GM21360 (cell line): ENCODE data around the gene DUSP9.

ENCODE experiments used
- ATAC-seq: cut with Tn5 transposase; IDR thresholded peaks from one replicate; pipeline ENCODE4 v1.9.1; 2021; ENCODE audit warnings: mild to moderate bottlenecking, moderate library complexity; ENCODE audit not compliant: unreplicated experiment

Gene DUSP9

DNA sequence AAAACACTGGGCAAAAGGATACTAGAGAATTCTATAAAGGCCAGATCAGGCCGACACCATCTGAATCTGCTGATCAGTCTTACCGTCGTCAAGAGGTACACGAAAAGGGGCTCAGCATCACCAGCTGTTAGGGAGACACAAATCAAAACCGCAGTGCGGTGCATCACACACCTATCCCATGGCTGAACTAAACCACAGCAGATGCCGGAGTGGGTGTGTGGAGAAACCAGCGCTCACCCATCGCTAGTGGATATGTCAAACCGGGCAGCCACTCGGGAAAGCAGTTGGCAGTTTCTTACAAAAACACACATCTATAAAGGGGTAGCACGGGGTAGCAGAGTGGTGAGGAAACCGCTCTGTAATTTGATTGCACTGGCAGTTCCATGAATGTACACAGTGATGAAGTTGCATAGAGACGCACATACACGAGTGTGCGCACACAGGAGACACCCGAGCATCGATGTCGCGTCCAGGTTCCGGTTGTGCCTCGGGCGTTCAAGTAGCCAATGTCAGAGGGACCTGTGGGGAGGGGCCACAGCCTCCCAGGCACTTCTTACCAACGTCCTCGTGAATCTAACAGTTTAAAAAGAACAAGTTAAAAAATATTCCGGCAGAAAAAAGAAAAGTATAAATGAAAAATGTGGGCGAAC, 24.9 kb upstream of the DUSP9 start:
- ATAC-seq = no peak

DNA sequence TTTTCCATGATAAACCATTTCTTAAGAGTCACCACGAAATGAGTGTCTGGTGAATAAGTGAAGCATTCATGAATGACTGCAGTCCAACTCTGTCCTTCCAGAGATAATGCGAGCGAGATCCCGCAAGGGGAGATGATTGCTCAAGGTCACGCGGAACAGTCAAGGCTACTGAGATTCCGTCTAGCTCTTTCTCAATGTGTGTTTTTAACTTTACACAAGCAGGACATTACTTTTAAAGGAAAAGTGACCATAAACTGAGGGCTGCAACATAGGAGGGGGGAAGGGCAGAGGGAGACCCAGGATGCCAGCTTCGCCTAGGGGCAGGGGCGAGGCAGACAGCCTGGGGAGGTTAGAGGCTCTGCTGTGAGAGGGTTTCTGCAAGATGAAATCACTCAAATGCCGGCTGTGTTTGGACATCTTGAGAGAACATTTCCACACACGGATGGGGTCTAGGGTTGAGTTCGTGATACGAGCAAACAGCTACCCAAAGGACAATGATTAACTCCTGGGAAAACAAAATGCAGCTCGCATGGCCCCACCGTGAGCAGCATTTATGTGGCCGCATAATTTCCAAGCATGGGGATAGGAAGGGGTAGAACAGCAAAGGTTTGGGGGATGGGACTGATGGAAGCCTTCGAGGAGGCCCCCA, 24.2 kb upstream of the DUSP9 start:
- ATAC-seq = no peak

DNA sequence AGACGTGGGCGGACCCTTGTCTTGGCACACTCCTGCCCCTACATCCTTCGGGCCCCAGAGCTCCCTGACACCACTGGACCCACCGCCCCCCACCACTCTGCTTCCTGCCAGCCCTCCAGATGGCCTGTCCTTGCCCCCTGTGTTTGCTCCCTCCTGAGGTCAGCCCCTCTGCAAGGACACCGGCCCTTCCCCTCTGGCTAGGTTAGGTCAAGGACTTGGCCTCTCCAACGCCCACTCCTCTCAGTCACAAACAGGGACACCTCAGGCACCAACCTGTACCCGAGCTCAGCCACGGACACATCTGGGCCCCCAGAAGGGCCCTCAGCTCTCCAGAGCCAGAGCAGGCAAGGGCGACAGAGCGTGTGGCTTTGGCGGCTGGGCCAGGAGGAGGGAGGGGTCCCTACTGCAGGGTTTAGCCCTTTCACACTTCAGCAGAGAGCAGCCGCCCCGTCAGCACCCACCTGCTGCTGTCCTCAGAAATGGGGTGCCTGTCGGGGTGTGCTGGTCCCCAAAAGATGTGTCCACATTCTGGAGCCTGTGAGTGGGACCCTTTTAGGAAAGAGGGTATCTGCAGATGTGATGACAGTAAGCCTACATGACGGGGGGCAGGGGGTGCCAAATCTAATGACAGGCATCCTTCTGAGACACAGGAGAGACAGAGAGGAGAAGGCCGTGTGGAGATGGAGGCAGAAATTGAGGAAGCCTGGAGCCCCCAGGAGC, 23.5 kb upstream of the DUSP9 start:
- ATAC-seq = no peak

DNA sequence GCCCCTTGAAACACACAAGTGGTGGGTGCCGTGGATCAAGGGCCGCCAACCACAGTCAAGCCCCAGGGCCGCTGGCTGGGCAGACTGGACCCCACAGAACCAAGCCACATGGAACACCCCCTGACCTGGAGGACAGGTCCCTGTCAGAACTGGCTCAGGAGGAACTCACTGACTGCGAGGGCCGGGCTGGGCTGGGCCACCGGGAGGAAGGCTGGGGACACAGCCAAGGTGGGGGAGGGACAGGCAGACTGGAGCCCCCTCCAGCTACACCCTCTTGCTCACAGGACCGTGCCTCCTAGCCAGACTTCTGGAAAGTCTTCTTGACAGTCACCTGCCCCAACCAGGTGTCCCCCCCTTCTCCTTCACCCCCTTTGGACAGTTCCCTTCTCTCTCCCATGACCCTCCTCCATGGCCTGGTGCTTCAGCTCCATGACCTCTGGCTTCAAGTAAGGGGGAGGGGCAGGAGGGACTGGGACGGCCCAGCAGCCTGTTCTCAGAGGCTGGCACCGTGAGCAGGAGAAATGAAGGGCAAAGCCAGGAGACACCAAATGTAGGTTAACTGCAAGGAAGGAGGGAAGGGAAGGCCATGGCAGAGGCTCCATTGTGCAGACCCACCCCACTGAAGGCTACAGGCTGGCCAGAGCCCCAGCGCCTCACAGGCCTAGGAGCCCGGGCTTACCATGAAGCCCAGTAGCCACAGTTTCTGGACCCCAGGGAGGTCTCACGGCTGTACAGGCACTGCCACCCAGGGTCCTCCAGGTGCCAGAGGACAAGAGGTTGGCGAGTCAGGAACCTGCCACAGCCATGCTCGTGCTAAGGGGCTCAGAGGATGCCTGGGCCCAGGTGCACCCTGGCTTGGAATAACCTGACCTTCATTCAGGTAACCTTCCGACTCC, 22.6 kb upstream of the DUSP9 start:
- ATAC-seq = no peak

DNA sequence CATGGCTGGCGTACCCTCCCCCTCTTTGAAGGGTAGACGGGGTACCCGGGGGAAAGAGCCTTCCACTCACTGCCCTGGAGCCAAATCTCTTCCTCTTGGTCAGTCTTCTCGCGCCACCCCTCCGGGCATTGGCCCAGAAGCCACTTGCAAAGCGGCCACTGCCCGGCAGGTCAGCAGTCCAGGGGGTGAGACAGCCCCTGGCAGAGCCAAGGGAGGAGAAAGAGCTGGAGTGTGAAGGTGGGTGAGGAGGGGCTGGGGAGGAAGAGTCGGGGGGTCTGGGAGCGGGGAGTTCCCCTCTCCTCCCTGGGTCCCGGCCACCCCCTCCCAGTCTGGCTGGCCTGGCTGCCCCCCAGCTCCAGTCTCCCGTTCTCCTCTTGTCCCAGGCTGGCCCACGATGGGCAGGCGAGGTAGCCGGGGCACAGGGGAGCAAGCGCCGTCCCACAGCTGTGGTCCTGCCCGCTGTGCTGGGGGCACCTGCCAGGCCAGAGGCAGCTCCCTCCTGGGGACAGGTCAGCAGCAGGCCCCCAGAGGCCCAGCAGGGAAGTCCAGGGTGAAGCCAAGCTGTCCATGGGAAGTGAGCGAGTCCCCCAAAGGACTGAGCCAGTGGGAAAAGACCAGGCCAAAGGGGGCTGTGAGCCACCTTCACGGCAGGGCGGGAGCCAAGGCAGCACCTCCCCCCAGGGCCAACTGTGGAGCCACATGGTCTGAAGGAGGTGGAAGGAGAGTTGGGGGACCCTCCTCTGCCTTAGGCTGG, 21.6 kb upstream of the DUSP9 start:
- ATAC-seq = no peak

DNA sequence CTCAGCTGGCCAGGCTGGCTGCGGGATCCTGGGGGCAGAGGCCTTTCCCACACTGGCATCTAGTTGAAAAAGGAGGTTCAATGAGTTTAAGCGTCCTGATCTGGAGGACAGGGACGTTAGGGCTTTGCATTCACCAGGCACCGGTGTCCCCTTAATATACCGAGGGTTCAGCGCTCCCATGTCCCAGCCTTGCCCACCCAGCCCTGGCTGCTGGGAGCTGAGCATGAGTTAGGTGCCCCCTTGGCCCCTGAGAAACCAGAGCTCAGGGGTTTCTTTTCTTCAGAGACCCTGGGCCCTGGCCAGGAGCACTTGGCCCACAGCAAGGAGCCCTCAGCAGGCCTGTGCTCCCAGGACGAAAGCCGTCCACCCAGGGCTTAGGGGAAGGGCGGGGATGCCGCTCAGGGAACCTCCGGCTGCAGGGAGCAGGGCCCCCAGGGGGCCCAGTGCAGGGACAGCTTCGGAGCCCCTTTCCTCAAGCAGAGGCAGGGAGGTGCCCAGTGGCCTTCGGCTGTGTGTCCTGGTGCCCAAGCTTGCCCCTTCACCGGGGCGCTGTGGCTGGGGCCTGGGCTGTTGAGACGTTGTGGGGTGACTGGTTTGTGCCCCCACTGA, 20.9 kb upstream of the DUSP9 start:
- ATAC-seq = no peak

DNA sequence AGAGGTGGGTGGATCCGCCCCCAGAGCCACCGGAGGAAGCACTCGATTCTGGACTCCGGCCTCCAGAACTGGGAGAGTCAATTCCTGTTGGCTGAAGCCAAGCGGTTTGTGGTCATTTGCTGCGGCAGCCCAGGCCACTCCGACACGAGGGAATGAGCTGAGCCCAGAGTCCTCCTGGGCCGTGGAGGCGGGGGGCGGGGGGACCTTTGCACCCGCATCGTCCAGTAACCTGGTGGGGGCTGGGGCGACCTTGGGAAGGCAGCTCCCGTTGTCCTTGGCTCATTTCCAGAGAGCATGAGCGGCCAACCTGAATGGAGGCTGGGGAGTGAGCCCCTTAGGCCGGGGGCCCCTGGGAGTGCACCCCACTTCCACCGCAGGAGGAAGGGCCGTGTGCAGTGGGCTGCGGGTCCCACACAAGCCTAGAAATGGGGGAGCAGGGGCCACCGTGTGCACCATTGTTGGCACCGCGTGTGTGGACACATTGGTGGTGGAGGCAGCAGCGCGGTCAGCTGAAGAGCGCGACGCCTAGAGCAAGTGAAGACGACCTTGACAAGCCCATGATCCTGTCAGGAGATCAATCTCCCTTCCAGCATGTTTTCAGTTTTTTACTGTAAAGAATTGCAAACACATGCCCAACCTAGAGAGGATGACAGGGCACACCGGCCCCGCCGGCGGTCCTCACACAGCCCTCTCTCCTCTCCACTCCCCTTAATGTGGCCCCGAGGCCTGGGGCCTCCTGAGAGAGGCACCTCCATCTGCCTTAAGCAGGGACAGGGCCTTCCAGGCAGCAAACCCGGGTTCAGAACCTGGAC, 19.9 kb upstream of the DUSP9 start:
- no peak for ATAC-seq

DNA sequence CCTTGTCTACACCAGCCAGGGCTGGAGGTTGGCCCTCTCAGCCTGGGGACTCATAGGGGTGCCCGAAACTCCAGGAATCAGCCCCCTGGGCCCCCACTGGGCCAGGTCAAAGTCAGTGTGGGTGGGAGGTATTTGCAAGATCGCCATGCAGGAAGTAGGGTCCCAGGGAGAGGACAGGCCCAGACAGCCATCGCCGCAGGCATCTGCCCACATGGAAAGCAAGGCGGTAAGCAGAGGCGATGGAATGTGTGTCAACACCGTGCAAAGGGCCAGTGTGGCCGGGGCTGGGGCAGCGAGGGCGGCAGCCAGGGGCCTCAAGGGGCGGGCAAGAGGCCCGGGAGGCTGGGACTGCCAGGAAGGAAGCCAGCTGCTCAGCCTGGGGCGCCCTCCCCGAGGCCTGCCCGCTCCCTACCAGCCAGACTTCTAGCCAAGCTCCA, 19.3 kb upstream of the DUSP9 start:
- ATAC-seq = no peak

DNA sequence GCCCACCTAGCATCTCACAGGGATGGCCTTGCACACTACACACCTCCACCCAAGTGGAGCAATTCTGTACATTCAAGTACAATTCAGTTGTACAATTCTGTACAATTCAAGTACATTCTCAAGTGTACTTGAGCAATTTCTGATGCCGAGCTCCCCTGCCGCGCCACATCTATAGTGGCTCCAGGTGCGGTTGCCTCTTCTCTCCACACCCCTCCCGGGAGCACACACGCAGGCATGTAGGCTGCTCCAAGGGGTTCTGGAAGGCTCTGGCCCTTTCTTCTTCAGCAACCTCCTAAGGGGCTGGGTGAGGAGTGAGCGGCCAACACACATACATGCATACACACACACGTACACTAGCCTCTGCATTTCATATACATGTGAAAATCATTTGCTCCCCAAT, 18.9 kb upstream of the DUSP9 start:
- no peak for ATAC-seq

DNA sequence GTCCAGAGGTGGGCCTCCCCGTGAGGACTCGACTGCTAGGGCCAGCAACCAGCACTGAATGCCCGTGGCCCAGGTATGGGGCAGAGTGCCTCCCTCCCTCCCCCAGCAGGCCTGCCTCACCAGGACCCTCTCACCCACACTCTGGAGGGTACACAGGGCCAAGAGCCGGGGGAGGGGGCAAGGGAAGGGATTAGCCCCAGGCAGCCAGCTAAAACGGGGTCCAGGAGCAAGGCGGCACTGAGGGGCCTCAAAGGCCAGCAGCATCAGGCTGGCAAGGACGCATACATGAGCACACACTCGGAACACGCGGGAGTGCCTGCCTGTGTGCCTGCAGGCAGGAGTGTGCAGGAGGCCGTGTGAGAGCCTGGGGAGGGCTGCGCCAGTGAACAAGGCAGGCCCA, 18.3 kb upstream of the DUSP9 start:
- no peak for ATAC-seq

DNA sequence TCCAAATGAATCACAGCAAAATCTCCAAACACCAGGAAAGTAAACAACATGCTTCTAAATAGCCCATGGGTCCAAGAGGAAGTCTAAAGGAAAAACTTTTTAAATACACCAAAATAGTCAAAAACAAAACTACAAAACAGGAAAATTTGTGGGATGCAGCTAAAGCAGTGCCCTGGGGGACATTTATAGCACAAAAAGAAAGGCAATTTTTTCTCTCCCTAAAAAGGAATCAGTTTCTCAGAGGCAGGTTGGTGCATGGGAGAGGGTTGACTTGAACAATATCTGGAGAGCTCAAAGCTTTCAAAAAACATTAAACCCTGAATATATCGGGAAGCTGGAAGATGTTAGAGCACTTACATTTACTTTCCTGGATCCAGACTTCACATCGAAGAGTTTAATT, 15.7 kb upstream of the DUSP9 start:
- no peak for ATAC-seq

DNA sequence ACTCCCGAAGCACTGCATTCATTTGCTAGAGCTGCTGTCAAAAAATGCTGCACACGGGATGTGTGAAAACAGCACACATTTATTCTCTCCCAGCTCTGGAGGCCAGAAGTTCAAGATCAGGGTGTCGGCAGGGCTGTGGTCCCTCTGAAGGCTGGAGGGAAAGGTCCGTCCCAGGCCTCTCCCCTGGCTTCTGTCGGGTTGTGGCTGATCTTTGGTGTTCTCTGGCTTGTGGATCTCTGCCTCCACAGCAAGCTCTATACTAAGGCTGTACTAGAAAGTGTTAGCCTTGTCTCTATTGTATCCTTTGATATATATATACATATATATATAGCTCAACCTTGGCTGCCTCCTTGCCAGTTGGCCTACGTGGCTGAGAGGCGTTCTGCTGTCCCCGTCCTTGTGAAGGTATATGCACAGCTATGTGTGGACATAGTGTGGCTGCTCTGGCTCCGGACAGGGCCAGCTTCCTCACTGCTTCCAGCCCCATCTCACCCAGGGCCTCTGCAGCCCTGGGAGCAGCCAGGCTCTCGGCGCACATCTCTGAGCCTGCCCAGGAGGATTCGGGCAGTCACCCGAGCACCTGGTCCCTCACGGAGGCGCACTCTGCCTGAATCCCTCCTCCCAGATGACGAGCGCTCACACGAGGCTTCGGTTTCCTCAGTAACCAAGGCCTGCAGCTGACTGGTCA, 15.0 kb upstream of the DUSP9 start:
- ATAC-seq = no peak

DNA sequence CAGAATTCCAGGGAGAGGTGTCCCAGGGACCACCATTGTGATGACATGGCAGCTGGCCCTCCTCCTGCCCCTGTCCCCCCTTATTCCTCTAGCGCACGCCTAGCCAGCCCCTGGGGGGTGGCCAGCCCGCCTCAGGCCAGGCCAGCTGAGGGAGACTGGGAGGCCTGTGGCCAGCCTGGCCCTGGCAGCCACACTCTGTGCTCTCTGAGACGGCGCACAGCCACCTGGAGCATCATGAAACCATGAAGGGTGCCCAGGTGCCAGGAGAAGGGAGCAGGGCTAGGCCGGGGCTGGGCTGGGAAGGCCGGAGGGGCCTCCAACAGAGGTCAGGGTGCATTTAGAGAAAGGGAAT, 14.4 kb upstream of the DUSP9 start:
- ATAC-seq = no peak

DNA sequence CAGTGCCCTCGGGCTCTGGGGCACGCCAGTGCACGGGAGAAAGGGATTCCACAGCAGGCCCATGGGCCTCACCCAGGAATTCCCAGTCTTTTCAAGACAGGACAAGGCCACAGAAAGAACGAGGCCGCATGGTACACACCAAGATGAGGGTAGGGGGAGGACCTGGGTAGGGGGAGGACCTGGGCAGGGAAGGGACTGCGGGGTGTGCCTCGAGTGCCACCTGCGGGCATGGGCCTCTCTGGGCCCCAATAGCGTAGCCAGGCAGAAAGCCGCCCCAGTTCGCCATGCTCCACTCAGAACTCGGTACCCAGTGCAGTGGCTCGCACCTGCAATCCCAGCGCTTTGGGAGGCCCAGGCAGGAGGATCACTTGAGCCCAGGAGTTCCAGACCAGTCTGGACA, 14.0 kb upstream of the DUSP9 start:
- no peak for ATAC-seq

DNA sequence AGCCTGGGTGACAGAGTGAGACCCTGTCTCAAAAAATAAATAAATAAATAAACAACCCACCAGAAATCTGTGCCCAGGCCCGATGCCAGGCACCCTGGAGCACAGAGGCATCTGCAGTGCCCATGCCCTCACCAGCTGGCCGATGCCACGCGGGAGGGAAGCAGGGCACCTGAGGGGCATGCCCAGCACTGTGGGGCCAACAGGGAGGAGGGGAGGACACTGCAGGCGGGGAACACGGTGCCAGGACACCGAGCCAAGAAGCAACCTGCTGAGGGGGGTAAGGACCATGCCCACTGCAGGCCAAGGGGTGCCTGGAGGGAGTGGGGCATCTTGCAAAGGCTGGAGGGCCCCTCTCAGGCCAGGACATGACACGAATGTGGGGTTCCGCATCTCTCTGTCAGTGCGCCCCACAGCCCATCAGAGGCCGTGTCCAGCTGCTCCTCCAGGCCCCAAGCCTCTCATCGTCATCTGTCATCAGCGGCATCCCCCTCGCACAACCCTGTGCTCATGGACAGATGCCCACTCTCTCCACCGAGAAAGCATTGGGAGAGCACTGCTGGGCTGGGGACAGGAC, 13.3 kb upstream of the DUSP9 start:
- ATAC-seq = no peak

DNA sequence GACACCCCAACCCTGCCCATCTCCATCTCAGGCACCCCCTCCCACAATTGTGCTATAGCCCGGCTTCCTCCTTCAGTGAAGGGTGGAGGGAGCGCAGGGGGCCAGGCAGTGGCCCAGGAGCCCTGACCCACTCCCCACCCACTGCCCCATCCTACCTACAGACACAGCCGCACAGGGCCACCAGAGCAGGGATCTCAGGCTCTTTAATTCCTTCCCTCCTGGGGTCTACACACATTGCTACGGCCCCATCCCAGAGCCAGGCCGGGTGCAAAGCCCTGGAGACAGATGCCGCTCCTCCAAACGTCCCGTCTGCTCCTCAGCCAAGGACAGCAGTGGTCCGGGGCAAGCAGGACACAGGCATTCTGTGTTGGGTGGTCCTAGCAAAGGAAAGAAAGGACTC, 12.8 kb upstream of the DUSP9 start:
- no peak for ATAC-seq

DNA sequence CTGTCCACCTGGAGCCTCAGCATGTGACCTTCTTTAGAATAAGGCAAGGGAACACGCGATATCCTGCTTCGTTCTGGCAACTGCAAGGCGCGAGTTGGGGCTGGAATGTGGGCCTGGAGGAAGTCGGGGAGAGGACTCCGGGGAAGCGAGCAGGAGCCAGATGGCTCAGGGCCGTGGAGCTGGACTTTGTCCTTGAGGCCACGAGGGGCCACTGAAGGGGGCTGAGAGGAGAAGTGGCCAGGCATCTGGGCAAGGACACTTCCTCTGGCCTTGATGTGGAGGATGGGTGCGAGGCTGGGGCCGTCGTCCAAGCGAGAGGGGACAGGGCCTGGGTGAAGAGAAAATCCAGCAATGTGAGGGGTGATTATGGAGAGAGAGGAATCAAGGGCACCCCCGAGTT, 12.2 kb upstream of the DUSP9 start:
- no peak for ATAC-seq

DNA sequence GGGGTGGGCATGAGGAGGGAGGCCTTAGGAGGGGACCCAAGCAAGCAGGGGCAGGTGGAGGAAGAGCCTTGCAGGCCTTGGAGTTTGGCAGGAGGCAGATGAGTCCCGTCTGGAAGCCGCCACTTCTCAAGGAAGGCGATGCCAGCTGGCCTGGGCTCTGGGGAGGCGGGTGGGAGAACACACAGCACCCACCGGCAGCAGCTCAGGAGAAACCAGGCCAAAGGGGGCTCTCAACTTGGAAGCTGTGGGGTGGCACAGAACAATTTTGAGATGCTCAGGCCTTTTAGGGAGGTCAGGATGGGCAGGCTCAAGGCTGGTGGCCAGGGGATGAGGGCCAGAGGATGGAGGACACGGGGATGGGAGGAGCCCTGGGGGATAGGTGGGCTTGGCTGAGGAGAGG, 11.6 kb upstream of the DUSP9 start:
- no peak for ATAC-seq
